GM21528 (cell line): Measurements from ENCODE around the gene ZNF460.
"Not testable (repeated sequence)": the region's sequence is repeated elsewhere in the genome, so short reads cannot be mapped to it uniquely, and the experiment has no call there.

Source experiments
- ATAC-seq: cut with Tn5 transposase; IDR thresholded peaks from one replicate; pipeline ENCODE4 v1.9.1; 2021; ENCODE audit warnings: mild to moderate bottlenecking, moderate library complexity; ENCODE audit not compliant: unreplicated experiment, low FRiP score

ZNF460 gene

DNA sequence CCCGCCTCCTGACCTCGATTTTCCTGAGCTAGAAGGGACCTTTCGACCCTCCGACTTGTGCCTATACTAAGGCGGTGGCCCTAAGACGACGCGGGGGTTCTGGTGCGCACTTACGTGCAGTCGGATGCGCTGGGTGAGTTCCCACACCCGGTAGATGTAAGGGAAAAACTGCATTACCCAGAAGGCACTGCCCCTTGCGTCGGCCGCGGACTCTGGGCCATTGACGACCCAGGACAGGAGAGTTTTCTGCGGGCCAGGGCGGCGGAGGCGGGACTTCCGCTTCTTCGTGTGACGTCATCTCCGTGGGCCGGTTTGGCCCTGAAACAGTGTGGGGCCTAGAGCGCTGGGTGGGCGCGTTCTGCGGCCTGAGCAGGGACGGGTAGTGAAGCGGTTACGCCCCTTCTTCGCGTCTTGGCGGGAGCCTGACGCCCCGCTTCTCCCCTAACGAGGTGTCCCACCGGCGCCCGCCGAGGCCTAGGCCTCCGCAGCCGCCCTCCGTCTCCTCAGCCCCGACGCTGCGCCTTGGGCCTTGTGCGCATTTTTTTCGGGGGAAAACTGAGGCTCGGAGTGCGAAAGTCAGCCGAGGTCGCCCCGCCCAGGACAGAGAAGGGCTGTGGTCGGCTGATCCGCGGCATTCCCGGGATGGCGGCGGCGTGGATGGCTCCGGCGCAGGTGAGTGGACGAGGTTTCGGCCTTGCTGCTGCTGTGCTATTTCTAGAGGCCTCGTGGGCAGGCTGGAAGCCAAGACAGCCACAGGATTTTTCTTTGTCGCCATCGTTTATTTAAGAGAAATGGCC is at the start of gene ZNF460:
ZNF460 (plus strand) TSS at position 321 of the 797 bp plus-strand sequence; CDS start at position 643, 322 bp downstream.
- ATAC-seq = peak; percentile 74

DNA sequence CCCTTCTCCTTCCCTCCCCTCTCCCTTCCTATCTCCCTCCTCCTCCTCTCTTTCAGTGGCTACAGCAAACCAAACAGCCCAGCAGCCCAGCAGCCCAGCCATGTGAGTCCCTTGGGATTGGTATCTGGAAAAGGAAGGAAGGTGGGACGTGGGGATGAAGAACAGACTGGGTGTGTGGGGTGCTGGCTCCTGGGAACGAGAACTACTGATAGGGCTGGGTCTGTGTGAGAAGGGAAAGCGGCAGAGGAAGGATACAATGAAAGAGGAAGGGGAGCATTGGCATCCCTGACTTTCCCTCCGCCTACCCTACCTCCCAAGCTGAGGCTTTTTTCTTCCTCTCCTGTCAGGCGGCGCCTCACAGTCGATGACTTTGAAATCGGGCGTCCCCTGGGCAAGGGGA is 48.6 kb upstream of the ZNF460 start:
- ATAC-seq = no peak

DNA sequence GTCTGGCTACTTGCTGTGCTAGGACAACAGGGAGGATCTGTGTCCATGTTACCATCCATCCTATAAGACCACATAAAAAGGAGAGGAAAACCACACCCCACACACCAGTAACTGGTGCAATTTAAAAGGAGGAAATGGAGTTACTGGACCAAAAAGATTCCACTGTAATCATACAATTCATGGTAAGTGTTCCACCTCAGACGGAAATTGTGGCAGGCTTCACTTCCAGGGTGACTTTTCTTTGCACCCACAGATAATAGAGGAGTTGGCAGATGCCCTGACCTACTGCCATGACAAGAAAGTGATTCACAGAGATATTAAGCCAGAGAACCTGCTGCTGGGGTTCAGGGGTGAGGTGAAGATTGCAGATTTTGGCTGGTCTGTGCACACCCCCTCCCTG is 47.1 kb upstream of the ZNF460 start:
- ATAC-seq = no peak

GRCh38 chr19:57239982-57240310 is 40.3 kb upstream of the ZNF460 start:
- peak; percentile 26 for ATAC-seq

DNA sequence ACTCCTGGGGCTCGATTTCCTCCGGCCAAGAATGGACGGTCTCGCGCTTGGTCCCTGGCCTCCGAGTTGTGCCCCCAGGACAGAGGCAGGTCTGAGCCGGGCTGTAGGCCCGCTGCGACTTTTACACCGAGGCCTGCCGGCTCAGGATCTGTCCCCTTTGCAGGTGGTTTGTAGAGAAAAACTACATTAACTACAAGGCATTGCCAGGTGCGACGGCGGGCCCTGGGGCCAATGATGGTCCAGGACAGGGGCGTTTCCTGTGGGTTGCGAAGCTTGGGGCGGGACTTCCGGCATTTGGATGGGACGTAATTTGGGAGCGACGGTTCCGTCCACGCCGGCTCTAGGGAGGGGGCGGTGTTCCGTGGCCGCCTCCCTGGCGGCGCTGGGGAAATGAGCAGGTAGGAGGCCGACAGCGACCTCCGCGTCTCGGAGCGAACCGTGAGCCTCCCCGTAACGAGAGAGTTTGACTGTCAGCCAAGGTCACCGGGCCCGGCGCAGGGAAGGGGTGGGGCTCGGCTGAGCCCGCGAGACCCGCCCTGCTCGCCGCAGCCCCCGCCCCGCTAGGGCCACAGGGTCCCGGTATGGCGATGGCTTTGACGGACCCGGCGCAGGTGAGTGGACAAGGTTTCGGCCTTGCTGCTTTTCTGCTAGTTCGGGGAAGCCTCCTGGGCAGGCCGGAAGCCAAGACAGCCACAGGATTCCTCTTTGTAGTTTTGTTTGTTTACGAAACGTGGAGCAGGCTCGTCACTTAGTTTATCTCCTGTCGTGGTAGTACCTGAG is 39.8 kb upstream of the ZNF460 start, which contains the start of gene ZNF805:
ZNF805 (plus strand) TSS at position 322 of the 780 bp plus-strand sequence; CDS start at position 582, 260 bp downstream.
- ATAC-seq = peak; percentile 90

DNA sequence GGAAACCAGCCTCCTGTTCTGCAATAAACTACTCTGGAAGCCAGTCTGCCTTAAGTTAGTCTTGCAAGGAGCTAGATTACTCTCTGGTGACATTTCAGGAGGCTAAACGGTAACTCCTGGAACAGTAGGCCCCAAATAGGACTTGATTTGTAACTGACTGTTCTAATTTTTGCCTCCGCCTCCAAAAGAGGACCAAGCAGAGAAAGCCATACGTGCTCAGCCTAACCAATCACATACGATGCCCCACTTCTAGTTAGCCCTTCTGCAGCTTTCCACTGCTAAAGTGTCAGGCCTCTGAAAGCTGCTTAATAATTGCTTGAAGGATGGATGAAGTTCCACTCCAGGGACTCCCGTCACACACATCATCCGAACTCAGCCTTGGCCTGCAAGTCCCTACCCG is 39.1 kb upstream of the ZNF460 start:
- no peak for ATAC-seq

DNA sequence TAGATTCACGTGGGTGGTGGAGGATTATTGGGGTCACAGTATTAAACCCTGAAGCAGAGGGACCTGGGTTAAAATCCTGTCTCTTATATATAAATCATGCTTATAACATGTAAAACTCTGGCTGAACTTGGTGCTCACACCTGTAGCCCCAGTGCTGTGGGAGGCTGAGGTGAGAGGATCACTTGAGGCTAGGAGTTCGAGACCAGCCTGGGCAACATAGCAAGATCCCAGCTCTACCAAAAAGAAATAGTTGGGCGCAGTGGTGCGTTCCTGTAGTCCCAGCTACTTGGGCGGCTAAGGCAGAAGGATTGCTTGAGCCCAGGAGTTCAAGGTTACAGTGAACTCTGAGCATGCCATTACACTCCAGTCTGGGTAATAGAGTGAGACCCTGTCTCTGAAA is 37.5 kb upstream of the ZNF460 start:
- ATAC-seq = no peak

DNA sequence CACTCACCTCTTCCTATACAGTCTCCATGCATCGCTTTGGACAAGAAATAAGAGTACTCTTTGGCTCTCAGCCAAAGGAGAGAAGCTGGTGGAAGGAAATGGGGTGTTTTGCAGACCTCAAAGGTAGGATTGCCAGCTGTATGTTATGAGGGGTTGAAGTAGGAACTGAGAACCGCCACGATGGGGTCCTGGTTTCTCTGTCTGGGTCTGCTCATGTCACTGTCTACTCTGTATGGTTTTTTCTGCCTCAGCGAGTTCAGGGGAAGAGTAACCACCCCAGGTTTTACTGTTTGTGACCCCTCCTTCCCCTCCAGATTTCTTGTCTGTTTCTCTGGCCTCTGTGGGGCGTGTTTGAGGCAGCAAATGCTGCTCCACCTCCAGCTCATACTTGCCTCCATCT is 35.8 kb upstream of the ZNF460 start:
- no peak for ATAC-seq

DNA sequence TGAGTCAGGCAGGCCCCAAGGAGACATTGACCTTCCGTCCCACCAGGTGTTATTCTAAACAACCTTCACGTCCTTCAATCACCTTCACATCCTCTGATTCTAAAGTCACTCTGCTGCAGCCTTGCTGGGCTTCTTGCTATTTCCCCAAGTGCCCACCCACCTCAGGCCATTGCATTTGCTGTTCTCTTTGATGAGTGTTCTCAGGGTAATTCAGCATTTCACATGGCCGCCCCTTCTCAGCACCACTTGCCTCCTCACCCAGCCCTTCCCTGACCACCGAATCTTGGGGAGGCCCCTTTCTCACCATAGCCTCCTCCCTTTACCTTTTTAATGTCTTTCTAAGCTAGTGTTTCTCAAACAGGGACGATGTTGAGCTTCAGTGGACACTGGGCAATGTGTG is 35.2 kb upstream of the ZNF460 start:
- no peak for ATAC-seq

DNA sequence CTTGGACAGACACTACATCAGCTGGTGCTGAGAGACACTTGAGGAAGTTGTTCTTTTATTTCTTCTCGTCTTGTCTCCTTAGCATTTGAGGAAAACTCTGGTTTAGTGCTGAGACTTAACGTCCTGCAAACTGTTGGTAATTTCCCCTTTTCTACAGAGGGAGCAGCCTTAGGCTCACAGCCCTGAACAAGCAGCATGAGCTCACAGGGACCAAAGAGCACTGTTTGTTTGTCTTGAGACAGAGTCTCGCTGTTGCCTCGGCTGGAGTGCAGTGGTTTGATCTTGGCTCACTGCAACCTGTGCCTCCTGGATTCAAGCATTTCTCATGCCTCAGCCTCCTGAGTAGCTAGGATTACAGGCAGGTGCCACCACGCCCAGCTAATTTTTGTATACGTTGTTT is 34.3 kb upstream of the ZNF460 start:
- no peak for ATAC-seq

DNA sequence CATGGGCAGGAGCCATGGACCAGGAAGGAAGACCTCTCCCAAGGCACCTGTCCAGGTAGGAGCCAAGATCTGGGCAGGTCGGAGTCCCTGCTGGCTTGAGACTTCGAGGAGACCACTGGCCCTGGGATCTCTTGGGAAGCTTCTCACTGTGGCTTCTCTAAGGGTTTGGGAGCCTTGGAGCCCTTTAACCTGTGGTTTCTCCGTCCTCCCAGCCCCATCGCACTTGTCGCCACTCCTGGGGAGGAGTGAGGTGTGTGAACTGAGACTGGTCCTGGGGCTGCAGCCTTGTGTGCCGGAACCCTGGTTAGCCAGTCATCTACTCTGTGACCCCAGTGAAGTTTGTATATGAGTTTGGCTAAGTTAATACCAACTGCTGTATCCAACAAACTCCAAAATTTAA is 31.6 kb upstream of the ZNF460 start:
- no peak for ATAC-seq

- ATAC-seq = no peak
Observed at GRCh38 chr19:57249329-57249728, 31.0 kb upstream of the ZNF460 start.

DNA sequence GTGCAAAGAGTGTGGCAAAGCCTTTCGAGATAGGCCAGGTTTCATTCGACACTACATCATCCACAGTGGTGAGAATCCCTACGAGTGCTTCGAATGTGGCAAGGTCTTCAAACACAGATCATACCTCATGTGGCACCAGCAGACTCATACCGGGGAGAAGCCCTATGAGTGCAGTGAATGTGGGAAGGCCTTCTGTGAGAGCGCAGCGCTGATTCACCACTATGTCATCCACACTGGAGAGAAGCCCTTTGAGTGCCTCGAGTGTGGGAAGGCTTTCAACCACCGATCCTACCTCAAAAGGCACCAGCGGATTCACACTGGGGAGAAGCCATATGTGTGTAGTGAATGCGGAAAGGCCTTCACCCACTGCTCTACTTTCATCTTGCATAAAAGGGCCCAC is 26.5 kb upstream of the ZNF460 start:
- ATAC-seq = not testable (repeated sequence)

GRCh38 chr19:57262044-57262443 is 18.2 kb upstream of the ZNF460 start:
- ATAC-seq = no peak

DNA sequence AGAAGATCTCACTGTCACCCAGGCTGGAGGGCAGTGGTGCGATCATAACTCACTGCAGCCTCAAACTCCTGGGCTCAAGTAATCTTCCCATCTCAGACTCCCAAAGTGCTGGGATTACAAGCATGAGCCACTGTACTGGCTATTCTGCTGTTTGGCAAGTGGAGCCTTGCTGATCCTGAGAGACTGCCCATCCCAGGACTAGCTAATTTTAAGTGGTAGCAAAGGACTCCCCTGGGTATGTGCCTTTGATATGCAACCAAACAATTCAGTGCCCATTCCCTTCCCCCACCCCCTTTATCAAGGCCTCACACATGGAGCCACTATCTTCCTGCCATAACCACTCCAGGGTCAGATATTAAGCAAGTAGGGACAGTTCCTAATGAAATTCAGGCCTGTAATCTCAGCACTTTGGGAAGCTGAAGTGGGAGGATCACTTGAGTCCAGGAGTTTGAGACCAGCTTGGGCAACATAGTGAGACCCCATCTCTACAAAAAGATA is 17.0 kb upstream of the ZNF460 start:
- no peak for ATAC-seq

DNA sequence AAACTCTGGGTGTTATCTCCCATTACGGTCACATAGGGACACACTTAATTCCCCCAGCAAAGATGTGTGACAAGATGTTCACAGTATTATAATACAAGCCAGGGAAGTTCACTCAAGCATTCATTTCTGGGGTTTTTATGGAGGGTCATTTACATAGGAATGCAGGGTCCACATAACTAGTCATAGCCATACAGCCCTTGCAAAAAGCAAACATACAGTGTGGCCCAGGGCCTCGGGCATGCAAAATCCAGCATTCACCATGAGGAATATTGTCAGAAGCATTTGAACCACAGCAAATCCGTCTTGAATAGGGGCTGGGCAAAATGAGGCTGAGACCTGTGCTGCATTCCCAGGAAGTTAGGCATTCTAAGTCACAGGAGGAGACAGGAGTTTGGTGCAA is 13.0 kb upstream of the ZNF460 start:
- ATAC-seq = no peak

DNA sequence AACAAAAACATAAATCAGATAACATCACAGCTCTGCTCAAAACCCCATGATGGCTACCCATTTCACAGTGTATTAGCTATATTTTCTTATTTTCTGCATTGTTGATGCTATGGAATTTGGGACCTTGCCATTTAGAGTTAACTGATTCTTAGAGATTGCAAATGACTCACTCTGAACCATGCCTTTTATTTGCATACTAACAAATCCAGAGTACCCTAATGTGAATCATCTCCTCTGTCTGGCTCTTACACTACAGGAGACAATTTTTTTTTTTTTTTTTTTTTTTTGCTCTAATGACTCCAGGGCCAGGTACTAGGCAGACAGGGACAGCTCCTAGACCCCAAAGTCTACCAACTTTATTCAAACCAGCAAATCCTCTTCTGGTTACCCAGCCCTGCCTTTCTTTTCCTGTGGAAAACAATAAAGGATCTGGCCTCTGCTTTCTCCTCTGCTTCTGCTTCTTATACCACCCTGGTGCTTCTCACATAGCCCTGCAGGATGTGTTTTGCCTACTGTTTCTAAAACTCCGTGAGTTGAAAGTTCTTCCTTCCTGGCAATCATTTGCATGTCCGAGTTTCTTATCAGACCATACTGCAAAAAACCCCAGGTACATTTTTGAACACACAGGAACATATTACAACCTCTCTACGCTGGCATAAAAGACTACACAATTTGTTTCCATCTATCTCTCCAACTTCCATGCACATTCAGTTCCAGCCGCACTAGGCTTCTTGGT is 10.6 kb upstream of the ZNF460 start:
- ATAC-seq = peak; percentile 61

- ATAC-seq = no peak
Observed at GRCh38 chr19:57271280-57271679, 9.0 kb upstream of the ZNF460 start.

DNA sequence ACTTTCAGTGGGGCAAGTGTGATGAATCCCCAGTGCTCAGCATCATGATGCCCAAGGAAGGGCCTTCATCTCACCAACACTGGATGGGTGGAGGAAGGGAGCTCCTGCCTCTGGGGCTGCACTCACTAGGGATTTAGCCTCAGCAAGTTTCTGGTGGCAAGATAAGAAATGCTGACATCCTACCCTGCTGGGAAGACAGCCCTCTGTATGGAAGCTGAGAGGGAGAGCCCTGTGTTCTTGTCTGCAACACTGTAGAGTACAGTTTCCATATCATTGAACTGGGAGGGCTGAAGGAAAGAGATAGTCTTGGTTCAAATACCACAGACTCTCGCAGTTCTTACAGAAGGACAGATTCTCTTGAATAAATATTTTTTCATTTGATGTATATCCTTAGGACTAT is 7.3 kb upstream of the ZNF460 start:
- no peak for ATAC-seq

GRCh38 chr19:57276430-57276829 is 3.9 kb upstream of the ZNF460 start:
- no peak for ATAC-seq

GRCh38 chr19:57278481-57278880 is 1.8 kb upstream of the ZNF460 start:
- ATAC-seq = not testable (repeated sequence)
